HG02852 (cell line): ENCODE results near the gene HOXA11.

Source experiments
- ATAC-seq: cut with Tn5 transposase; IDR thresholded peaks from one replicate; pipeline ENCODE4 v1.9.1; 2021; ENCODE audit warnings: mild to moderate bottlenecking, moderate library complexity; ENCODE audit not compliant: unreplicated experiment

The HOXA11 gene

DNA sequence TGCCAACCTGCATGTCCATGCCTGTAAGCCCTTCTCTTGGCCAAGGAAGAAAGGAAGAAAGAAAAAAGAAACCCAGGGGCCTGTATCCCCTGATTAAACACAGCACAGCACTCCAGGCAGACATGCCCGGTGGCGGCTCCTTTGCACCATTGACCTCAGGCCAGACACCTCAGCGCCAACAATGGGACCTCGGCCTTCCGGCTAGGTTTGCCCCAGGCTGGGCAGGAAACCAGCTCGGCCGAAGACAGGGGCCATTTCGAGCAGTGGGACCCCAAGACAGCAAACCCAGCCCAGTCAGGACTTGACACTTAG lies 13.8 kb downstream of the HOXA11 start:
- no peak for ATAC-seq

DNA sequence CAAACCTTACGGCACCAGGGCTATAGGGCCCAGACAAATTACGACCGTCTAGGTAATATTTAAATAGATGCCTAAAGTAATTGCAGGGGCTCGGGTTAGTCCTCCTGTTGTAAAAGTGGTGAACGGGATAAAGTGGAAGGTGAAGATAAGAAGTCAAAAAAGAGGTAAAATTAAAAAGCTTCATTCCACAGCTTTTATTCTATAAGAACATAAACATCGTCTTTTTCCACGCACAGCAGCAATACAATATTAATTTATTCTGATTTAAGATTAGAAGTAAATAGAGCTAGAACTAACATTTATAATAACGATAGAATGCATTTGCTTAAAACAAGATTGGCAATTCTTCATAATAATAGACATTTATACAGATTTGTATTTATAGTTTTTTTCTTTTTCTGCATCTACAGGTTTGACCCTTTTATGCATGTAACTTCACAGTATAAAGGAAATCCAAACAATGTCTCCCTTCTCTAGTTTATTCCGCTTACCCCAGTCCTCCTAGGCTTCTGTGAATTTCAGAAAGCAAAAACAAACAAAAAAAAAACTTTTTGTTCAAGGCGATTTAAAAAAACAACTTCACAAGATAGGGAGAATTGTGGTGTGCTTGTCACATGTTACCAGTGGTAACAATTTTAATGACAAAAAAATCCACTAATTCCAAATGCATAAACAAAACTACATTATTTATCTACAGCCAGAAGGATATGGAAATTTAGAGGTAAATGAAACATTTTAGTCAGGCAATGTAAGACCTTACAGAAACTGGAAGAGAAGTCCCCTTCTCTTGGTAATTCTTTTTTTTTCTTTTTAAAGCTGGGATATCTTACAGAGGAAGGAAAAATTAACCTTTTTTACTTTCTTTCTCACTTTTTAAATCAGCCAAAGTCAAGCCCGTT lies 14.4 kb downstream of the HOXA11 start:
- ATAC-seq: no peak

DNA sequence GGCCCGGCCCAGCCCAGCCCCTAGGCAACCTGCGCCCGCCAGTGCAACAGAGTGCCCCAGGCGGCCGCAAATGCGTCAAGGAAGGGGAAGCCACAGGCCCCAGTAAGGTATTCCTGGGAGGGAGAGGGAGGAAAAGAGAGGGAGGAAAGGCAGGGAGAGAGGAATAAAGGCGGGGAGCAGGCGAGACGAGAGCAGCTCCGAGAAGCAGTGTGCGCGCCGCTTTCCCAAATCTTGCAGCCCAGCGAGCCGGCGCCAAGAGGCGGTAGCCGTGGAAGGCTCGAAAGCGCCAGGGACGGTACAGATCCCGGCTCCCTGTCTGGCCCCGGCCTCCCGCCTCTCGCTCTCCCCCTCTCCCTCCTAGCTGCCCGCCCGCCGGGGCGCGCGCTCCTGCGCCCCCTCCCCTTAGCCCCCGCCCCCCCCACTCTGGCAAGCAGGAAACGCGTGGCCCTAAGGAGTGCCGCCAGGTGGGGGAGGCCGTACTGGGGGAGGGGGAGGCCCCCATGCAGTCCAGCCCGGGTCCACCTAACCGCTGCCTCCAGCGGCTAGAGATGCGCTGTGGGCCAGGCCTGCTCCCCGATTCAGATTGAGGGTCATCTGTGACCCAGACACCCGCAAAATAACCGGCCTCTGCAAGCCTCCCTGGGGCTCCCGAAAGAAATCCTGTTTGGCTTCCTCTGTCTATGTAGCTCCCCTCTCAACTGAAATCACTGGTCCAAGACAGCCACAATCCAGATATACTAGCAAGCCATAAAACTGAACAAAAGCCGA lies 15.2 kb downstream of the HOXA11 start:
- ATAC-seq: no peak

DNA sequence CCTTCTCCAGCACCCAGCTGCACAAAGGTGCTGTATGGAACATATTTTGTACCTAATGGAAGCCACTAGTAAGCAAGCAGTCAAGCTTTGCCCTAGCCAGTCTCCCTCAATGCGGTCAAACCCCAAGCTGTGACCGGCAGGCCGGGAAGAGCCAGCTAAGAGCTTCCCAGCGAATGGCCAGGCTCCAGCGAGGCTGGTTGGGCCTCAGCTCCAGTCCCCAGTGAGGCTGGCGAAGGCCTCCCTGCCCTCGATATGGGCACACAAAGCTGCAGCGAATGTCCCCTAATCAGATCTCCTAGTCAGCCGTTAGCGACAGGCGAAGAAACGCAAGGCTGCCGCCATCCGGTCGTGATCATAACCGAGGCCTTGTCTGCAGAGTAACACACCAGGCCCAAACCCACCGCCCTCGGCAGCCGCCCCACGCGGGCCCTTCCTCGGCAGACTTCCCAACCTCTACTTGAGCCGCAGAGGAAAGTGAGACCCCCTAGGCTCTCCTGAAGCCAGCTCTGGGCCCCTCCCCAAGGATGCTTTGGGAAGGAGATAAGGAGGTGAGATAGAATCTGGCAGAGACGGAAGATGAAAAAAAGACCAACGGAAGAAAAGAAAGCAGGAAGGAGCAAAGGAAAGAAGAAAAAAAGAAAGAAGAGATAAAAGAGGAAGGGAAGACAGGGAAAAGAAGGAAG lies 16.6 kb downstream of the HOXA11 start:
- no peak for ATAC-seq

DNA sequence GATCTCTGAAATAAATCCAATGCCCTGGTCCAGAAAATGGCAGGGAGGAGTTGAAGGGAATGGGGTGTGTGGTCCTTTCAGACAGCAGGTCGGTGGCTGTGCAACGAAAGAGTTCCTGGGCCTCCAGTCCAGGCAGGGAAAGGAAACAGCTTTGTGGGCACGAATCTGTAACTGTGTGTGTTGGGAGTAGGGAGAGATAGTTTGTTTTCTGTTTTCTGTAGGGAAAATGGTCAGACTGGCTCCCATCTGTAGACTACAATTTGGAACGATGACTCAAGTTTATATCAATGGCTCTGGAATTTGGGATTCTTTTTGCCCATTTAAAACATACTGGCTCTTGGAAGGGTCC lies 17.1 kb downstream of the HOXA11 start:
- ATAC-seq: no peak

DNA sequence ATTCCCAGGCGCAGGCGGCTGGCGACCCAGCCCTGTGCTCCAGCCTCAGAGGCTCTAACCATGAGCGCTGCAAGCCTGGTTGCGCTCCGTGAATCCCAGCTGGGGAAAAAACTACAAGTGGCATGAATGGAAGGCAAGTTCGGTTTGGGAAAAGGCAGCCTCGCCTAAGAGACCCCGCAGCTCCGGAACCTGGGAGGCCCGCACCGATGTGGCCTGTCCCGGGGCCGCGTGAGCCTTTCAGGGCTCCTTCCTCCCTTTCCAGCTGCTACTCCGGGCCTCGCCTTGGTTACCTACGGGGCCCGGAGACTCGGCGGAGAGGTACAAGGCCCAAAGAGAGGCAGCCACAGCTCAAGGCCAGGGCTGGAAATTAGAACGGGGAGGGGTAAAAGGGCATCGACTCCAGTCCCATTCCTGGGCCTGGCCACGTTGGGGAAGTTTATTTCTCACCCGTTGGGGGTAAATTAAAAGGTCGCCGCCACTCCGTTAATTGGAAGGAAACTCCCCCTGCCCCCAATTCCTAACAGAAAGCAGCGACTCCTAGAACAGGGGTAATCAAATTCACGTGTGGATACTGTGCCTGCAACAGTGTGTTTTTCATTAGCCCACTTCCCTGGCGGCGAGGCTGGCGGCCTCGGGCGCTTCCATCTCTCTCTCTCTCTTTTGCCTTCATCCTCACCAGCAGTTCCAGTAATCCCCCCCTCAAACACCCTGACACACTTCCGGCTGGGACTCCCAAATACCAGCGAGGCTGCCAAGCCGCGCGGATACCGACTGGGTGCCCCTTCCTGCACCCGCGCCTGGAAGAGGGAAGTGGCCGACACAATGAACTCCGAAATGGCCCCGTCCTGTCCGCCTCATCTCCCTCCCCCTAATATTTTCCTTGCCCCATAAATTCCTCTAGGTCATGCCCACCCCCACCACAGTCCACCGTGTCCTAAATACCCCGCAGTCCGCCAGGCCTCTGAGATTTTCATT lies 18.2 kb downstream of the HOXA11 start:
- no peak for ATAC-seq

DNA sequence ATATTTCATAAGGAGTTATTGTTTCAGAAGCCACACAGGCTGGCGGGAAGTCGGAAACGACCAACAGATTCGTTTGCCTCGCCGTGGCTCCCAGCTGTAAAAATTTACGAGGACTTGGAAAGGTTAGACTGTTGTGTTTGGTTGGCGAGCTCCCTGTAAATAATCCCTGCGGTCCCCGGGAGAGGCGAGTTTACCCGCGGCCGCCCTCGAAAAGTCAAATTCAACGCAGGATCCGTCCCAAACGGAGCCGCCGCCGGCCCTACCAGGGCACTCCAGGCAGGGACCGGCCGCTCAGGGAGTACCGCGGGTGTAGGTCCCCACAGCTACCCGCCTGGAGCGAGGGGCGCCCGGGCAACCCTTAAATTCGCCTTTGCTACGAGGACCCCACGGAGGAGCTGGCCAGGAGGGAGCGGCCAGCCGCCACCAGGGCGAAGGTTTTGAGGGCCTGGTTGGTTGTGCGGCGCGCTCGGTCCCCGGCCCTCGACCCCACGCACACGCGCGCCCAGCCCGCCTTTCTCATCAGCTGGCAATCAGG lies 19.0 kb downstream of the HOXA11 start:
- no peak for ATAC-seq

DNA sequence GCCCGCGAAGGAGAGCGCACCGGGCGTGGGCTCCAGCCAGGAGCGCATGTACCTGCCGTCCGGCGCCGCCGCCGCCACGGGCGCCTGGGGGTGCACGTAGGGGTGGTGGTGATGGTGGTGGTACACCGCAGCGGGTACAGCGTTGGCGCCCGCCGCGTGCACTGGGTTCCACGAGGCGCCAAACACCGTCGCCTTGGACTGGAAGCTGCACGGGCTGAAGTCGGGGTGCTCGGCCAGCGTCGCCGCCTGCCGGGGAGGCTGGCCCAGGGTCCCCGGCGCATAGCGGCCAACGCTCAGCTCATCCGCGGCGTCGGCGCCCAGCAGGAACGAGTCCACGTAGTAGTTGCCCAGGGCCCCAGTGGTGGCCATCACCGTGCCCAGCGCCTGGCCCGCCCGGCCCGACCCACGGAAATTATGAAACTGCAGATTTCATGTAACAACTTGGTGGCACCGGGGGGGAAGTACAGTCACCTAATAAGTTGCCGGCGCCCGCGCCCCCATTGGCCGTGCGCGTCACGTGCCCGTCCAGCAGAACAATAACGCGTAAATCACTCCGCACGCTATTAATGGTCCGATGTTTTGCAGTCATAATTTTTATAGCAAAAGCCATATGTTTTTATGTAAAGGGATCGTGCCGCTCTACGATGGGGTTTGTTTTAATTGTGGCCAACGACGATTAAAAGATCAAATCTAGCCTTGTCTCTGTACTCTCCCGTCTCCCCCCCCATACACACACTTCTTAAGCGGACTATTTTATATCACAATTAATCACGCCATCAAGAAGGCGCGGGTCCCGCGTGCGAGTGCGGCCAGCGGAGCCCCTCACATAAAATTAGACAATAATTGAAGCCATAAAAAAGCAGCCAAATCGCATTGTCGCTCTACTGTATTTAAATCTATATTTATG lies 19.7 kb downstream of the HOXA11 start, which contains the start of gene HOXA9:
HOXA9 (minus strand) TSS at position 449 of the 907 bp plus-strand sequence; CDS start at position 369, 80 bp downstream.
- no peak for ATAC-seq

DNA sequence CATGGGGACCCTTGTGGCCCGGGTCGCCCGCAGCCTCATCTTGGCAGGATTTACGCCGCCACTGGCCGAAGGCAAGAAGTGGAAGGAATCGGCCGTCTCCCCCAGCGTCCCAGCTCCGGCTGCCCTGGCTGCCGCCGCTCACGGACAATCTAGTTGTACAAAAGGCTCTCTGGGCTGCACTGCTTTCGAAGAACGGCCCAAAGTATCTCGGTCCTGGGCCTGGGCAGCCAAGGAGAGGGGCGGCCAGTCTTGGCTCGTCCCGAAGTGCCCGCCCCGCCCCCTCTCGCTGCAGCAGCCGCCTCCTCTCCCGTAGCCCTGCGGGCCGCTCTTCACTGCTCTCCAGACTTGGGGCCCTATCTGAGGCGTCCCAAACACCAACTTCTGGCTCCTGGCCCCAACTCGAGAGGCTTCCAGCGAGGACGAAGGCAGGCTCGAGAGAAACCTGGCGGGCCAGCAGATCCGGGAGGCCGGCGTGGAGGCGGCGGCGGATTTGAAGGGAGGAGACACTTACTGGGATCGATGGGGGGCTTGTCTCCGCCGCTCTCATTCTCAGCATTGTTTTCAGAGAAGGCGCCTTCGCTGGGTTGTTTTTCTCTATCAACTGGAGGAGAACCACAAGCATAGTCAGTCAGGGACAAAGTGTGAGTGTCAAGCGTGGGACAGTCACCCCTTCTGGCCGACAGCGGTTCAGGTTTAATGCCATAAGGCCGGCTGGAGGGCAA lies 20.5 kb downstream of the HOXA11 start:
- ATAC-seq: no peak

DNA sequence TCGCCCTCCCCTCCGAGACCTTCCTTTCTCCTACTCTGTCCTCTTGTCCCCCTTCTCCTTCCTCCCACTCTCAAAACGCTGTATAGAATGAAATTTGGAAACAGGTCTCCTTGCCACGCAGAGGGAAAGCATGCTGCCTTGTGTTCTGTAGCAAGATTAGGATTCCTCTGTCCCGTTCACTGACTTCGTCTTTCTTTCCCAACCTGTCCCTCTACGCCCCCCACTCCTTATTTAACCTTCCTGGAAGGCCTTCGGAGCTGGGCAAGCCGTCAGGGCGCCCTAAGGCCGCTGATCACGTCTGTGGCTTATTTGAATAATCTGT lies 21.0 kb downstream of the HOXA11 start:
- ATAC-seq: no peak

DNA sequence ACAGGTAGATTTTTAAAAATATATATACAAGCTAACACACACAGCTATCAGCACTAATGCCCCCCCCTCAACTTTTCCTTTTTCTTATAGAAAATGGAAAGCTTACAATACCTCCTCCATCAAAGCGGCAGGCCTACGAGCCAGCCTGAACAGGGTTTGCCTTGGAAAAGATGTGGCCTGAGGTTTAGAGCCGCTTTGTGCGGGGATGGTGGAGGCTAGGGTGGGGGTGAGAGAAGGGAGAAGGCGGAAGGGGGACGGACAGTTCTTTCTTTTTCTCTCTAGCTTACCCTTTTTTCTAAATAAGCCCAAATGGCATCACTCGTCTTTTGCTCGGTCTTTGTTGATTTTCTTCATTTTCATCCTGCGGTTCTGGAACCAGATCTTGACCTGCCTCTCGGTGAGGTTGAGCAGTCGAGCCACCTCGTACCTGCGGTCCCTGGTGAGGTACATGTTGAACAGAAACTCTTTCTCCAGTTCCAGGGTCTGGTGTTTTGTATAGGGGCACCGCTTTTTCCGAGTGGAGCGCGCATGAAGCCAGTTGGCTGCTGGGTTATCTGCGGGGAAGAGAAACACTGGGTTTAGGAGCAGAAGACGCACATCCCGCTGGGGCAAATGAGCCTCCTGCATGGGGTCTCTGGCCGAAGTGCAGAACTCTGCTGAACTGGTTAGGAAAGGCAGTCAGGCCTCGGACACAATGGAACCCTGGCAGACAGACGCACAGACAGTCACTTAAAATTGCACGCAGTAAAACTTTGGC lies 21.6 kb downstream of the HOXA11 start:
- ATAC-seq: no peak

DNA sequence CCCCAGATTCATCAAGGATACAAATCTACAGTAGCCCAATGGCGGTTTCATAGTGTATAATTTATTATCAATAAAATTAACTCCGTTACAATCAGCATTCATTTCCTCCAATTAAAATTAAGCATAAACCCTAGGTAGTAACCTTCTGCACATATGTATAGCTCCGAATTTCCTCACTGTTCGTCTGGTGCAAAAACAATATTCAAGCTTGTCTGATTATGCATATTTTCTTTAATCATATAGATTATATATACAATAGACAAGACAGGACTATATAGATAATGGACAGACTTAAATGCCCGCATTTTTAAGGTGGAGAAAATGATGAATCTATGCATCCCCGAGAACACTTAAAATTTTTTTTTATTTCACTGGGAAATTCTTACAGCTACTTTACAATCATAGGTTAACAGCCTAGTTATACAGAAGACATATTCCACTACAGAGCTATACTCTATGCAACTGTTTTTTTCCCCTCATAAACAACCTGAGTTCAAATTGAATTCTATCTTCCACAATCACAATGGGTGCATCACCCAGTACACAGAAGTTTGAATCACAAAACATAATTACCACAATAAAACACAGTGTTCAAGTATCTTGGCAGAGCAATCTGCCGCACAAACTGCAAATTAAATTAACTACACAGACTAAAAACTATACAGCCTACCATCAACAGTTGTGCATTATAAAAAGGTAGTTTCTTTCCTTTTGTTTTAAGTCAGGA lies 22.3 kb downstream of the HOXA11 start:
- no peak for ATAC-seq

DNA sequence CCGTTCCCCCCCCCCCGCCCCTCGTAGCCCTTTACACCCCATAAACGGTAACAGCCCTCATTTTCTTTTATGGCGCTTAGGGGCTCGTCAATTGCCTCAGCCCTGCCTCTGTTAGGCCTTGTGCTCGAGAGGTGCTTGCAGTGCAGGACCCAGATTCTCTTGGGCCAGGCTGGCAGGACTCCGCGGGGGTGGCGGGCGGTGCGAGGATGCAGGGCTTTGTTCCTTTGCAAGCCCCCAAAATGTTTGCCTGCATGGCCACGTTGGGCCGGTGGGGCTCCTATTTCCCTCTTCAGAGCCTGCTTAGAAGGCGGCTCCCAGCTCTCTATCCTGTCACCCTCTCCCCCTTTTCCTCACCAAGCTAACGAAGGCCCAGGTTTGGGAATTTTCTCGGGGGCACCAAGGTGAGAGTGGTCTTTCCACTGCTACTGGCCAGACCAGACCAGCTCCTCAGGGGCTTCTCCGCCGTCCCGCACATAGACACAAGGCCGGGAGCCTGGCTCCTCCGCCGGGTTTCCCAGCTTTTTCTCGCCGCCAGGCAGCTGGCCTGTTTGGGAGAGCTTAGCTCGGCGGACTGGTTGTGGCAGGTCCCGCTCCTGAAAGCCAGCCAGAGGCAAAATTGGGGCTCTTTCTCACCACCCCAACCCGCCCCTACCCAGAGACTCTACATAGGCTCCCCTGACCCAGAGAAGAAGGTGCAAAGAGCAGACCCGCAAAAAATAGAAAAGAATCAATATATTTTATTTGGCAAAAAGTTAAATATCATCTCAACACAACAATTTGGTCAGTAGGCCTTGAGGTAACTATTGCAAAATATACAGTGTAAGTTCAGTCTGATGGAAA lies 23.1 kb downstream of the HOXA11 start:
- no peak for ATAC-seq

DNA sequence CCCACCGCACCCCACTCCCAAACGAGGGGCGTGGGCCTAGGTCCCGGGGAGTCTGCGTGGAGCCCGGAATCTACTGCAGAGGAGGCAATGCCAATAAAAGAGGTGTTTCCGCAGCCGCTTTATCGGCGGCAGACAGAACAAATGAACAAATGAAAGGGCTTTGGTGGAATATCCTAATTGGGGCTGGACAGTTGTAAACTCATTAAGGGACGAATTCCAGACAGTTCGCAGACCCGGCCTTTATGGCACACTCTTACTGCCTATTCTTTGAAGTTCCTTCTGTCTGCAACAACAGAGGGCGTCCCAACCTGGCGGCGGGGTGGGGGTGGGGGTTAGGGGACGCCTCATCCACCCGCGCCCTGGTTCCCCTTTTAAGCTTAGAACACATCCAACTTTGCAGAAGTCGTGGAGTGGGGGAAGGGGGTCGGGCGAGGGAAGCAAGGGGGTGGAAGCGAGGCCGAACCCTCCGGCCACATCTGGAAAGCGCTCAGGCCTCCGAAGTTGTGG lies 23.8 kb downstream of the HOXA11 start:
- no peak for ATAC-seq

DNA sequence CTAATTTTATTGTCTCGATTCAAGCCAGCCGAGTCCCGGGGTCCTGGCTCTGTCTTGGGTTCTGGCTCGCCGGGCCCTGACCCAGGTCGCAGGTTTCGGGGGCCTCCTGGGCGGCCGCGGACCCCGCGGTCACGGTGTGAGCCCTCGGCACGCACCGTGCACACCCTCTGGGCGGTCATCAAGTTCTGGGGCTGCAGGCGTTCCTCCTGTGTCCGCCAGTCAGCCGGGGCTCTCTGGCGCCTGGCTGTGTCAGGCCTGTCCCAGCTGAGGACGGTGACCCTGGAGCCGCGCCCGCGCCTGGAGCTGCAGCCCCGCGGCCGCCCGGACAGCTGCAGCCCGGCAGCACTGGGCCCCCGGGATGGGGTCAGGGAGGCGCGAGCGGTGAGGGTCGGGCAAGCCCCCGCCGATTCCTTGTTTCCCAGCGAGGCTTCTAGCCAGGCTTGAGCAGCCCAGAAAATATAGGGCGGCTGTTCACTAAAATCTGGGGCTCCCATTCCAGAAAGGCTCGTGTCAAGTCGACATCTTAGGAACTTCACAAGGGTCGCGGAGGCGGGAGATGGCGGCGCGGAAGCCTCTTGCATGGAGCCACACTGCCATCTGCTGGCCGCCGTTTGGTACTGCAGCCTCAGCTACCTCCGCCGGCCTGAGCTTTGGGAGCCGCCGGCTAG lies 24.4 kb downstream of the HOXA11 start:
- ATAC-seq: peak; percentile 66

DNA sequence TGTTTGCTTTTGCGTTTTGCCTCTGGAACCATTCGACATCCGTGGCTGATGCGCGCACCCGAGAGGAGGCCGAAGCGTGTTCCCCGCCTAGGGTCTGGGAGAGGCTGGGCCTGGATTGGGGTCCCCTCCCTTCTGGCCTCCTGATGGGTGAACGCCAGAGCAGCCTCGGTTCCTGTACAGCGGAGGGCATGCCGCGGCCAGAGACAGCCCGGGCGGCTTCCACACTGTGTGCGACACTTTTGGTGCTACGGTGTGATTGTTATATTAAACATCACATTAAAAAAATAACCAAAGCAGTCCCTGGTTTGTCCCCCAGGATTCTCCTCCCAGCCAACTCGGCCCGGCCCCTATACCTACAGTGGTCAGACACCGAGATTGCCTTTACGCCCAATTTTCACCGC lies 24.9 kb downstream of the HOXA11 start:
- ATAC-seq: no peak
